Measurements from ENCODE around the gene SCYL2. TPM values are rescaled to one million over a fixed set of nuclear protein-coding genes. Genes with fewer than 3 reads are reported as not detected.

SCYL2 gene
- total and polyA plus RNA-seq, 3 experiments from 2014 or later = 18.8 to 40.1 (median 31.8) TPM

DNA sequence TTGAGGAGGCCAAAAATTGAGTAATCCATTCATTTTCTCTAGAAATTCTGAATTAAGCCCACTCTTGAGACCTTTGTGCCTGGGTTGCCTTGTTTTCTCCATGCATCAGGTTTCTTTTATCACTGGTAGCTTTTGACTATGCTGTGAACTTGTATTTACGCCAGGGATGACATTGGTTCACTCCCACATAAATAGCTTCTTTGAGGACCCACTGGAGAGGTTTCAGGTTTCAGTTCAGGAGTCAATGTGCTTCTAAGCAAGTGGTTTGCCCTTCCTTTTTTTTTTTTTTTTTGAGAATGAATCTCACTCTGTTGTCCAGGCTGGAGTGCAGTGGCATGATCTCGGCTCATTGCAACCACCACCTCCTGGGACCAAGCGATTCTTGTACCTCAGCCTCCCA is 79.7 kb downstream of the SCYL2 start:
- H3K27me3 ChIP-seq (ENCODE audit: insufficient read depth, low read length, poor library complexity, severe bottlenecking) = no peaks in the 10 kb centered on the region
- Mint-ChIP-seq H3K36me3 (peaks cover 0 to 7% (median 4%) of the 10 kb centered on the region in 3 donors), H3K4me3 (no peak overlapping the region), H3K4me1 (no peaks in the 10 kb centered on the region), H3K27ac (no peak overlapping the region), H3K9me3 (peaks cover 0 to 2% (median 0%) of the 10 kb centered on the region in 5 donors), H3K27me3 (peaks cover 0 to 1% of the 10 kb centered on the region in 2 donors)
- POLR2A ChIA-PET = no interaction called here
- H3K27ac ChIP-seq (ENCODE audit: low read depth, low read length) = no peak overlapping the region
- CTCF ChIA-PET = no interaction called here
- no peak for DNase-seq
- no peaks in the 10 kb centered on the region for H3K9me3 ChIP-seq (ENCODE audit: low read length)
- H3K36me3 ChIP-seq (ENCODE audit: insufficient read depth, low read length) = no peaks in the 10 kb centered on the region
- no peaks in the 10 kb centered on the region for H3K4me1 ChIP-seq (ENCODE audit: insufficient read depth, low read length)
- no peak overlapping the region for H3K4me3 ChIP-seq (ENCODE audit: low read length)

DNA sequence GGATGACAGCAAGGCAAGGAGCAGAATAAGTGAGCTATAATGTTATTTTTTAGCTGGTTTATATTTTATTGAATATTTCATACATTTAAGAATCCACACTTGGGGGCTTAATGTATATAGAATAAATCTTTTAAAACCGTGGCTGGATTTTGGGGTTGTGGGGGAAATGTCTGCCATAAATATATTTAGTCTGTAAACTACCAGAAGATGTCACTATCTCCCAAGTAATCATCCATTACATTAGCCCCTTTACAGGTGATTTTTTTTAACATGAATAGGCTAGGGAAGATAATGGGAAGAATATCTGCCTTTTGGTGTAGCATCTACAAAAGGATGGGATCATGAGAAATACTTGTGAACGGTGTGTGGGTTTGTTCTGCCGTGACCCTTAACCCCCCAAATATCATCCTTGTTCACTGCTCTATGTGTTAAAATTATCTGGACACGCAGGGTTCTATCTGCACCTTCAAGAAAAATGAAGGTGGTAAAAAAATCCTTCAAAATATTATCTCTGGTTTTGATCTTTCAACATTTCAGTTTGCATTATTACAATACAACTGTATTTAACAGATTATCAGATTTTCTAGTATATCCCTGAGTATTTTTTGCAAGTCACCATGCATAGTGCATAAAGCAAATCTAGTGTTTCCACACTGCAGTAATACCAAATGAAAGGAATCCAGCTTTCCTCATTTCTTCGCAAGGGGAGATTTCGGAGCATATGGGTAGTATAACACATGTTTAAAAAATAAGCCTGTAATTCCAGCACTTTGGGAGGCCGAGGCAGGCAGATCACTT is 81.9 kb downstream of the SCYL2 start:
- no peaks in the 10 kb centered on the region for H3K36me3 ChIP-seq (ENCODE audit: insufficient read depth, low read length)
- H3K9me3 ChIP-seq (ENCODE audit: low read length) = no peaks in the 10 kb centered on the region
- Mint-ChIP-seq H3K9me3 (no peaks in the 10 kb centered on the region), H3K4me1 (no peaks in the 10 kb centered on the region), H3K4me3 (no peak overlapping the region), H3K27ac (no peak overlapping the region), H3K27me3 (peaks cover 3 to 13% of the 10 kb centered on the region in 2 donors), H3K36me3 (no peaks in the 10 kb centered on the region)
- H3K27ac ChIP-seq (ENCODE audit: low read depth, low read length) = no peak overlapping the region
- no peaks in the 10 kb centered on the region for H3K4me1 ChIP-seq (ENCODE audit: insufficient read depth, low read length)
- no peak for DNase-seq
- POLR2A ChIA-PET = no interaction called here
- no peak overlapping the region for H3K4me3 ChIP-seq (ENCODE audit: low read length)
- CTCF ChIA-PET = no interaction called here
- H3K27me3 ChIP-seq (ENCODE audit: insufficient read depth, low read length, poor library complexity, severe bottlenecking) = no peaks in the 10 kb centered on the region

DNA sequence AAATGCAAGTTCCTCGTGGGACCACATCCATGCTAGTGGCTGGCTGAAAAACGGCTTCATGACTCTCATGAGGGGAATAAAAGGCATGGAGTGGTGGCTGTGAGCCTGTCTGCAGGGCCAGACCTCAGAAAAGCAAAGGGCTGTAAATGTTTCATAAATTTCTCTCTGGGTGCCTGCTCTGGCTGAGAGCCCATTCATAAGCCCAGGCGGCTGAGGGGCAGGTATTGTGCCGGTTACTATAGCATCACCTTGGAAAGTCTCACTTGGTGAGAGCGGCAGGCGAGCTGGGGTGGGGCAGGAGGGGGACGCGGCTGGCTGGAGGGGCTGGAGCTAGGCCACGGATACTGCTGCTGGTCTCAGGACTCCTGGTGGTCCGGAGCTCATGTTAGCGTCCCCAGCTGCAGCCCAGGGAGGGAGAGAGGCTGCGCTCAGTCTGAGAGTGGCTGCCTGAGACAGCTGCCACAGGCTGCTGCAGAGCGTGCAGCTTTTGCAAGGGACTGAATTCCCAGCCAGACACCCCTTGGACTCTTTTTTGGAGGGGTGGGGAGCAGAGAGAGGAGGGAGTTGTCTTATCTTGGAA is 89.8 kb downstream of the SCYL2 start, which contains the start of gene SLC17A8:
TSS of gene SLC17A8 (plus strand) at position 431 of the 580 bp plus-strand sequence. CDS start 318 bp downstream, outside the sequence.
- no peak within 1 kb of the TSS for H3K27ac ChIP-seq (ENCODE audit: low read depth, low read length)
- Mint-ChIP-seq H3K27me3 (peaks cover 21 to 58% of the 10 kb centered on the region in 2 donors), H3K4me1 (no peaks in the 10 kb centered on the region), H3K27ac (peak within 1 kb of the TSS in 1 of 8 donors; percentile 66), H3K9me3 (no peaks in the 10 kb centered on the region), H3K4me3 (no peak within 1 kb of the TSS), H3K36me3 (peaks cover 0 to 2% (median 0%) of the 10 kb centered on the region in 3 donors)
- H3K4me3 ChIP-seq (ENCODE audit: low read length) = no peak within 1 kb of the TSS
- CTCF ChIA-PET = no interaction called here
- H3K4me1 ChIP-seq (ENCODE audit: insufficient read depth, low read length) = no peaks in the 10 kb centered on the region
- no peak for DNase-seq
- H3K36me3 ChIP-seq (ENCODE audit: insufficient read depth, low read length) = no peaks in the 10 kb centered on the region
- H3K9me3 ChIP-seq (ENCODE audit: low read length) = no peaks in the 10 kb centered on the region
- POLR2A ChIA-PET = no interaction called here
- peaks cover 6% of the 10 kb centered on the region for H3K27me3 ChIP-seq (ENCODE audit: insufficient read depth, low read length, poor library complexity, severe bottlenecking)

DNA sequence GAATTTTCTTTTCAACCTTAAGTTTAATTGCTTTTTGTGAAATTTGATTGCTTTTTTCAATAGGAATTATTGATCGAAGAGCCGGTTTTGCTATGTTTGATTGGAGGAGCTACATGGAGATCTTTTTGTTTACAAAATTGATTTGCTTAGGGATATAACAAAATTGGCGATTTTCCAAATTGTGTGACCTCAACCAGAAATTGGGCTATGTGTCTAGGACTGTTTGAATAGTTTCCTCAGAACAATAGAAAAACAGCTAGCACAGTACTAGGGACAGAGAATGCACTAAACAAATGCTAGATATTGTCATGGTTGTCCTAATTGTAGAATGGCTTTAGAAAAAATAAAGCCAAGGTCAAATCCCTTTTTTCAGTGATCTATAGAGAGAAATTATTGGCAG is 92.3 kb downstream of the SCYL2 start:
- Histone ChIP-seq H3K9me3 (ENCODE audit: low read length) (no peaks in the 10 kb centered on the region), H3K27me3 (ENCODE audit: insufficient read depth, low read length, poor library complexity, severe bottlenecking) (peaks cover 6% of the 10 kb centered on the region), H3K36me3 (ENCODE audit: insufficient read depth, low read length) (no peaks in the 10 kb centered on the region), H3K27ac (ENCODE audit: low read depth, low read length) (no peak overlapping the region), H3K4me3 (ENCODE audit: low read length) (no peak overlapping the region), H3K4me1 (ENCODE audit: insufficient read depth, low read length) (no peaks in the 10 kb centered on the region)
- Mint-ChIP-seq H3K9me3 (no peaks in the 10 kb centered on the region), H3K4me1 (no peaks in the 10 kb centered on the region), H3K27me3 (peaks cover 19 to 49% of the 10 kb centered on the region in 2 donors), H3K36me3 (peaks cover 0 to 2% (median 0%) of the 10 kb centered on the region in 3 donors), H3K27ac (no peak overlapping the region), H3K4me3 (no peak overlapping the region)
- ChIA-PET CTCF (no interaction called here), POLR2A (no interaction called here)
- no peak for DNase-seq

DNA sequence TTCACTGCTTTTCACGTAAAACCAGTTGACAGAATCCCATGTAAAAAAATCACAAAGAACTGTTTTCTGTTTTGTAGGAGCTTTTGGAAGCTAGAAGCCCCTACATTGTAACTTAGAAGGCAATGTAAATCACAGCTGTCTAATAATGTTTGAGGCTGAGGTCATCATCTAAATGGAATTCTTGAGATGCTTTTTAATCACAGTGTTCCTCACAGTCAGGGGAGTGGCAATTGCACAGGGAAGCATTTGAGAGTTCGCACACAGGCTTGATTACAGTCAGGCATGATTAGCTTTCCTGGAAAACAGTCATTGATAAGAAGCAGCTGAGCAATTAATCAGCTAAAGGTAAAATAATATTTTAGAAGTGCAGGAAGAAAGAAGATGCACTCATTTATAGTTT is 92.8 kb downstream of the SCYL2 start:
- peaks cover 21 to 44% of the 10 kb centered on the region in 2 donors for H3K27me3 Mint-ChIP-seq
- ChIA-PET POLR2A (no interaction called here), CTCF (no interaction called here)
- H3K36me3 Mint-ChIP-seq = peaks cover 0 to 2% (median 0%) of the 10 kb centered on the region in 3 donors
- DNase-seq = no peak
- Histone ChIP-seq H3K4me1 (ENCODE audit: insufficient read depth, low read length) (no peaks in the 10 kb centered on the region), H3K27me3 (ENCODE audit: insufficient read depth, low read length, poor library complexity, severe bottlenecking) (peaks cover 6% of the 10 kb centered on the region), H3K9me3 (ENCODE audit: low read length) (no peaks in the 10 kb centered on the region), H3K36me3 (ENCODE audit: insufficient read depth, low read length) (no peaks in the 10 kb centered on the region), H3K4me3 (ENCODE audit: low read length) (no peak overlapping the region), H3K27ac (ENCODE audit: low read depth, low read length) (no peak overlapping the region)
- no peak overlapping the region for H3K4me3 Mint-ChIP-seq
- no peak overlapping the region for H3K27ac Mint-ChIP-seq
- no peaks in the 10 kb centered on the region for H3K4me1 Mint-ChIP-seq
- no peaks in the 10 kb centered on the region for H3K9me3 Mint-ChIP-seq

DNA sequence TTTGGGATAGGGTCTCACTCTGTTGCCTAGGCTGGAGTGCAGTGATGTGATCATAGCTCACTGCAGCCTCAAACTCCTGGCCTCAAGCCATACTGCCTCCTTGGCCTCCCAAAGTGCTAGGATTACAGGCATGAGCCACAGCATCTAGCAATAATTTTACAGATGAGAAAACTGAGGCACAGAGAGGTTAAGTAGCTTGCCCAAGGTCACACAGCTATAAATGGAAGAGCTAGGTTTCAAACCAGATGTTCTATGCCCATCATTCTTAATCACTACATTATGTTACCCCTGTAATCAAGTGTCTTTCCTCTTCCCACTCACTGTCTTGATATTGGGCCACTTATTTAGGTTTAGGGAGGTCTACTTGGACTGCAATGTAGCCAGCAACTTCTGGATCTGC is 93.5 kb downstream of the SCYL2 start:
- no peaks in the 10 kb centered on the region for H3K4me1 Mint-ChIP-seq
- peaks cover 0 to 2% (median 0%) of the 10 kb centered on the region in 3 donors for H3K36me3 Mint-ChIP-seq
- Histone ChIP-seq H3K4me3 (ENCODE audit: low read length) (no peak overlapping the region), H3K27me3 (ENCODE audit: insufficient read depth, low read length, poor library complexity, severe bottlenecking) (peaks cover 6% of the 10 kb centered on the region), H3K36me3 (ENCODE audit: insufficient read depth, low read length) (no peaks in the 10 kb centered on the region), H3K27ac (ENCODE audit: low read depth, low read length) (no peak overlapping the region), H3K4me1 (ENCODE audit: insufficient read depth, low read length) (no peaks in the 10 kb centered on the region), H3K9me3 (ENCODE audit: low read length) (no peaks in the 10 kb centered on the region)
- ChIA-PET POLR2A (no interaction called here), CTCF (no interaction called here)
- H3K27me3 Mint-ChIP-seq = peaks cover 20 to 42% of the 10 kb centered on the region in 2 donors
- DNase-seq = no peak
- no peaks in the 10 kb centered on the region for H3K9me3 Mint-ChIP-seq
- no peak overlapping the region for H3K4me3 Mint-ChIP-seq
- no peak overlapping the region for H3K27ac Mint-ChIP-seq

DNA sequence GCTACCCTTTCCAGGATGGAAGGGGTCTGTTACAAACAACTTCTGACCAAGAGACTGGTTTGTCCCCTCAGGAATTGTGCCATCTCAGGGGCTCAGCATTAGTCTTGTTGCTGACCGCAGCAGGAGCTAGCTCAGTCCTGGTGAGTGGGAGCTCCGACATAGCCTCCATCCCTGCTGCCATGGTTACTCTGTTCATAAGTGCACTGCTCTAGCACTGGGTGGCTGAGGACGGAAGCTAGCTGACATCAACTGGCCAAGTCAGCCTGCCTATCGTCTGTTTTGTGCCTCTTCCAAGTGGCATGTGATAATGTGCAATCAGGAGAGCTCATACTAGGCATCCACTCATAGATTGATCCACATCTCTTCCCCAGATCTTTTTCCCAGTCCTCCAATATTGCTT is 97.3 kb downstream of the SCYL2 start:
- Histone ChIP-seq H3K9me3 (ENCODE audit: low read length) (no peaks in the 10 kb centered on the region), H3K4me3 (ENCODE audit: low read length) (no peak overlapping the region), H3K36me3 (ENCODE audit: insufficient read depth, low read length) (no peaks in the 10 kb centered on the region), H3K27me3 (ENCODE audit: insufficient read depth, low read length, poor library complexity, severe bottlenecking) (no peaks in the 10 kb centered on the region), H3K4me1 (ENCODE audit: insufficient read depth, low read length) (no peaks in the 10 kb centered on the region), H3K27ac (ENCODE audit: low read depth, low read length) (no peak overlapping the region)
- ChIA-PET POLR2A (no interaction called here), CTCF (no interaction called here)
- H3K4me1 Mint-ChIP-seq = no peaks in the 10 kb centered on the region
- H3K36me3 Mint-ChIP-seq = peaks cover 0 to 2% (median 0%) of the 10 kb centered on the region in 3 donors
- no peak for DNase-seq
- H3K9me3 Mint-ChIP-seq = no peaks in the 10 kb centered on the region
- peak overlapping the region in 1 of 8 donors; percentile 33 for H3K27ac Mint-ChIP-seq
- H3K4me3 Mint-ChIP-seq = no peak overlapping the region
- H3K27me3 Mint-ChIP-seq = peaks cover 11 to 32% of the 10 kb centered on the region in 2 donors

DNA sequence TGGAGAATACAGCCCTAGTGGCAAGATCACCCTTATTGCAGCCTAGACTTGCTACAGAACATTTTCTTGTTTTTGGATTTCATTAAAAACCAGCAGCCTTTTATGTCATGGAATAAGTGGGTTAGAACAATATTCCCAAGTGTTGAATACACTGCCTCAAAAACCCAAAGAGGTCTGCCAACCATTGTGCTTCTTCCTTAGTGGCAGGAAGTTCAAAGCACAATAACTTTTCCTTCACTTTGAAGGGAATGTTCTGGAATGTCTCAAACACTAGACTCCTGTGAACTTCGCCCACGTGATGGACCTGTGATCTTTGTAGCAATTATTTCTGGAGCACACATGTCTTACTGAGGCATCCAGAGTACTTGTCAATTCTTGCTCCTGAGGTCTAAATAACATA is 98.4 kb downstream of the SCYL2 start:
- H3K4me1 ChIP-seq (ENCODE audit: insufficient read depth, low read length) = no peaks in the 10 kb centered on the region
- H3K36me3 ChIP-seq (ENCODE audit: insufficient read depth, low read length) = no peaks in the 10 kb centered on the region
- no peak for DNase-seq
- POLR2A ChIA-PET = no interaction called here
- peaks cover 0 to 4% (median 0%) of the 10 kb centered on the region in 5 donors for H3K9me3 Mint-ChIP-seq
- H3K4me3 Mint-ChIP-seq = no peak overlapping the region
- no peak overlapping the region for H3K4me3 ChIP-seq (ENCODE audit: low read length)
- CTCF ChIA-PET = no interaction called here
- H3K27ac Mint-ChIP-seq = no peak overlapping the region
- H3K4me1 Mint-ChIP-seq = no peaks in the 10 kb centered on the region
- H3K27me3 Mint-ChIP-seq = peaks cover 11 to 29% of the 10 kb centered on the region in 2 donors
- H3K9me3 ChIP-seq (ENCODE audit: low read length) = no peaks in the 10 kb centered on the region
- H3K36me3 Mint-ChIP-seq = peaks cover 0 to 2% (median 0%) of the 10 kb centered on the region in 3 donors
- no peak overlapping the region for H3K27ac ChIP-seq (ENCODE audit: low read depth, low read length)
- H3K27me3 ChIP-seq (ENCODE audit: insufficient read depth, low read length, poor library complexity, severe bottlenecking) = no peaks in the 10 kb centered on the region
